M059J (cell line): Measurements from ENCODE around the gene OSBPL2. TPM values are rescaled to one million over a fixed set of nuclear protein-coding genes. Genes with fewer than 3 reads are reported as not detected.

Experiments
- DNase-seq: peaks from one replicate; pipeline ENCODE4 v3.0.0-alpha.2; 2012; ENCODE audit warnings: low read depth
- total RNA-seq: library from RNA; depleted of rRNA; stranded (reverse); fragments of >200 nt; shearing (Covaris generic); gene quantifications from 2 replicates; pipeline ENCODE4 v1.2.3, GENCODE V29; 2014

Gene OSBPL2
- total RNA-seq, 1 experiment from 2014 or later: 29.2 TPM

DNA sequence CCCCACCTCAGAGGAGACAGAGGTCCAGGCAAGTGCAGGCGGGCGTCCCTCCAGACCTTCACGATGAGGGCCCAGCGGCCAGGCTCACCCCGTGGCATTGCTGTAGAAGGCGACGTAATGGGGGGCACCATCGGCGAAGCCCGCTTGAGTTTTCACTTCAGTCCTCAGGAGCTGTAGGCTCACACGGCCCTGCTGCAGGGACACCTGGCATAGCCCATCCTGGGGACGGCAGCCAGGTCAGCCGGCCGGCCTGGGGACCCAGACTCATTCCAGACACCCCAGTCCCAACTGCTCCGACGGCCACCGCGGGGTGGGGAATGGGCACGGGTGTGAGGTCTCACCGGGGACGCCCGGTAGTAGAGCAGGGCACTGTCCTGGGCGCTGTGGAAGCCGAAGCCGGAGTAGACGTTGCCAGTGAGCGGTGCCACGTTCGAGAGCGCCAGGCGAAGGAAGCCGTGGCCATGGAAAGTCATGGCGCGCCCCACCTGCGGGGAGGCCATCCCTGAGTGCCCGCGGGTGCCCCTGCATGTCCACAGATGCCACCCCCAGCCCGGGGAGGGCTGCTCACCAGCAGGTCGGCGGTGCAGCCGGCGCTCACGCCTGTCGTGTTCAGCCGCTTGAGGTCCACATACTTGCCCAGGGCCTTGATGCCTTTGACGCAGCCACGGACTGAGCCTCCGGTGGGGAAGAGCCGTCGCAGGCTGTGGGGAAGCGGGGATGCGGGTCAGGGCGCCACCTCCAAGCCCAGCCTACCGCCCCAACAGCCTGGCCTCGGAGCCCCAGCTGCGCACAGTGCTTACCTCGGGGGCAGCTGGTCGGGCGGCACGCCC is 73.7 kb downstream of the OSBPL2 start:
- no peak for DNase-seq

DNA sequence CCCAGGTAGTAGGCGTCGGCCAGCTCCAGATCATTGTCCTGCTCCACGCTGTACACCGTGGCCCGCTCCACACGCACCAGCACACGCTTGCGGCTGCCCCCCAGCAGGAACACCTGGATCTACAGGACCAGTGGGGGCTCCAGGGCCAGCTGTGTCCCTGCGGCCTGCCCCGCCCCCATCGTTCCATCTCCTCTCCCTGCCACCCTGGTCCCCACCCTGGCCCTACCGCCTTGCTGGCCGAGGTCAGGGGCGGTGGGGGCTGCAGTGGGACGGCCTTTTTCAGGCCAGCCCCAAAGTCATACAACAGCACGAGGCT is 74.3 kb downstream of the OSBPL2 start:
- DNase-seq: no peak

DNA sequence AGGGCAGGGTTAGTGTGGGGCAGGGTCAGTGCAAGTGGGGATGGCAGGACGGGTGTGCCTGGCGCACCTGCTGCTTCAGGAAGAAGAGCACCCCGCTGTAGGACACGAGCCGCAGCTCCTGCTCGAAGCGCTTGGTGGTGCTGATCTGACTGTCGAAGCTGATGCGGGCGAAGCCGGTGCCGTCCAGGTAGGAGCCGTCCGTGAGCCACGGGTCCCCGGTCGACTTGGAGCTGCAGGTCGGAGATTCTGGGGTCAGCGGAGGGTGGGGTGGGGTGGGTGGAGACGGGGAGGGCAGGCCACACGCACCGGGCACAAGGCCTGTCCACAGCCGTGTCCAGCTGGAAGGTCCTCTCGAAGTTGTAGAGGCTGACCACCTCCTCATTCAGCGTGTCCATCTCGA is 74.7 kb downstream of the OSBPL2 start:
- no peak for DNase-seq

DNA sequence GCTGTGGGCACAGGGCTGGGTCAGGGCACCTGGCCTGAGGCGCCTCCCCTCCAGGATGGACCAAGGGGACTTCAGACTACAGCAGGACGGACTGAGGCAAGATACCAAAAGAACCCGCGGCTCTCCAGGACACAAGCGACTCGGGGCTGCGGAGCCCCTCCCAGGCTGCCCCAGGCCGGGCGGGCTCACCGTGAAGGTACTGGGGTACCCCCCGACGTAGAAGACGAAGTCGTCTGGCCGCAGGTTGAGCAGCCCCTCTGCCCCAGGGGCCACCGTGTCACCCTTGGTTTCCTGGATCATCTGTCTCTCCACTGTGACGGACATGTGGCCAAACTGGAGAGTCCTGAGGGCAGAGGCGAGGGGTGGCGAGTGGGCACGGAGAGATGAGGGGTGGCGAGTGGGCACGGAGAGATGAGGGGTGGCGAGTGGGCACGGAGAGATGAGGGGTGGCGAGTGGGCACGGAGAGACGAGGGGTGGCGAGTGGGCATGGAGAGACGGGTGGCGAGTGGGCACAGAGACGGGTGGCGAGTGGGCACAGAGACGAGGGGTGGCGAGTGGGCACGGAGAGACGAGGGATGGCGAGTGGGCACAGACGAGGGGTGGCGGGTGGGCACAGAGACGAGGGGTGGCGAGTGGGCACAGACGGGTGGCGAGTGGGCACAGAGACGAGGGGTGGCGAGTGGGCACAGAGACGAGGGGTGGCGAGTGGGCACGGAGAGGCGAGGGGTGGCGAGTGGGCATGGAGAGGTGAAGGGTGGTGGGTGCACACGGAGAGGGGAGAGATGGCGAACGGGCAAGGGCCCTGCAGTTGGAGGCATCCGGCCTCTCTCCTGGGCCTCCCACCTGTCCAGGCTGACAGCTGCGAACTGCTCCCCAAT is 75.4 kb downstream of the OSBPL2 start:
- no peak for DNase-seq

DNA sequence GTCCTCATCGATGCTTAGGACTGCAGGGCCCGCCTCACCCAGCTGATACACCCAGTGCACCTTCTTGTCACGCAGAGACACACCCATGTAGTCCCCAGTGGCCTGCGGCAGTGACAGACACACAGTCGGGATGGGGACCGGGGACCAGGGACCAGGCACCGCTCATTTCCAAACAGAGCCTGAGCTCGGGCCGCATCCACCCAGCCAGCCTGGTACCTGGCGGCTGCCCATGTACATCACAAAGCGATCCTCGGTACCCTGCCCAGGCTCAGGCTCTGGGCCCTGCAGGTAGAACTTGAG is 76.0 kb downstream of the OSBPL2 start:
- DNase-seq: no peak

DNA sequence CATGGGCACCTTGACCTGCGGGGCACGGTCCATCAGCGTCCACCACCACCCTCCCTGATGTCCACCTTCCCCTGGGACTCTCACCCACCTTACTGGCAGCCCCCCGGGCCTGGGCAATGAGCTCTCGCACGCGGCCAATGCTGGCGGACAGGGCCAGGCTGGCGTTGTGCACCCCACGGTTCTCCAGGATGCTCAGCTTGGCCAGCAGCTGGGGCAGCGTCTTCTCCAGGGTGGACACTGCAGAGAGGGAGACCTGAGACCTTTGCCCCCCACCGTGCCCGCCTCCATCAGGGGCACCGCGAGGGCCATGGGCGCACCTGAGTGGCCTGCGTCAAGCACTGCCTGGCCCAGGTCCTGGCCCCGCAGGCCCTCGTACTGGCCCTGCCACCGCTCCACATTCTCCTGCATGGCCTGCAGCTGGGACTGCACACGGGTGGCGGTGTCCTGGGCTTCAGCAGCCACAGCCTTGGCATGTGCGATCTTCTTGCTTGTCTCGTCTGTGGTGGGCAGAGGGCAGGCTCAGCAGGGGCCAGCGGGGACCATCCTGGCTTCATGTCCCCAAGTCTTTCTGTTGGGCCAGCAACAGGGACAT is 76.5 kb downstream of the OSBPL2 start:
- DNase-seq: no peak

DNA sequence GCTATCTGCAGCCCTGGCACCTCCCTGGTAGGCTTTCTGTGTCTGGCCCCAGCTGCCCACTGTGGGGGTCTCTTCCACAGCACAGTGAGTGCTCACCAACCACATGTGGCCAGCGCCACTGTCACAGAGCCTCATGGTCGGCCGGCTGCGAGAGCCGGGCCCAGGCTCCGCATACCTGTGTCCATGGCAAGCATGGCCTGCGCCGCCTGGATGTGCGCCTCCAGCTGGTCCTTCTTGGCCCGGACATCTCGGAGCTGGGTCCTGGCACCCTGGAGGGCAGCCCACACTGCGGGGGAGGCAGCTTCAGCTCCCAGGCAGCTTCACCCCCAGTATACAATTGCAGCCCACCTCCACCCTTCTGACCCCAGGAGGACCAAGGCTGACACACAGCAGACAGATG is 77.5 kb downstream of the OSBPL2 start:
- no peak for DNase-seq

DNA sequence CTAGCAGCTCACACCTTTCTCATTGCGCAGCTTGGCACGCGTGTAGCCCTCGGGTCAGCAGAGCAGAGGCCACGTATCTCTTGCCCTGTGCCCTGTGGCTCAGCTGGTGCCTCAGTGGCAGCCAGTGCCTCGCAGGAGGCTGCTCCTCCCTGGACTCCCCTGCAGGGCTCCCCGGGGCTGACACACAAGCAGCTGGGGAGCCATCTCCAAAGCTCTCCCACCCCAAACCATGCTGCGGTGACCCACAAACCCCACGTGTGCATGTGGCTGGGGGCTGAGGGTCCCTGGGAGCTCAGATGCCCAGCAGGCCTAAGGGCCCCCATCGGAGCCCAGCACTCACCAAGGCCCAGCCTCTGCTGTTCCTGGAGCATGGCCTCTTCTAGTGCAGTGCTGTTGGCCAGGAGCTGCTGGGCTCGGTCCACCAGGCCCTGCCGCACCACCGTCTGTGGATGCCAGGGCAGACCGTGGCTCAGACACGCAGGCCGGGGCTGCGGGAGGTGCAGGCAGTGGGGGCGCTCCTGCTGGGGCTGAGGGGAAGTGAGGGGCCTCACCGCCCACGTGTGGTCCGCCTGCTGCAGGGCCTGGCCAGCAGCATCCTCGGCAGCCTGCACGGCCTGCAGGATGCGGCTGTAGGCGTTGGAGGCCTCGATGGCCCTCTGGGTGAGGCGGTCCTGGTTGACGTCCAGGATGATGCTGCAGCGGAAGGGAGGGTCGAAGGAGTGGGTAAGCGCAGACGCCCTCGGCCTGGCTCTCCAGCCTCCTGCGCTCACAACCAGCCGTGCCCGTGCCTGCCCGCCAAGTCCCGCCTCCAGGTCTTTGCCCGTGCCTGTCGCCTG is 78.2 kb downstream of the OSBPL2 start:
- no peak for DNase-seq

DNA sequence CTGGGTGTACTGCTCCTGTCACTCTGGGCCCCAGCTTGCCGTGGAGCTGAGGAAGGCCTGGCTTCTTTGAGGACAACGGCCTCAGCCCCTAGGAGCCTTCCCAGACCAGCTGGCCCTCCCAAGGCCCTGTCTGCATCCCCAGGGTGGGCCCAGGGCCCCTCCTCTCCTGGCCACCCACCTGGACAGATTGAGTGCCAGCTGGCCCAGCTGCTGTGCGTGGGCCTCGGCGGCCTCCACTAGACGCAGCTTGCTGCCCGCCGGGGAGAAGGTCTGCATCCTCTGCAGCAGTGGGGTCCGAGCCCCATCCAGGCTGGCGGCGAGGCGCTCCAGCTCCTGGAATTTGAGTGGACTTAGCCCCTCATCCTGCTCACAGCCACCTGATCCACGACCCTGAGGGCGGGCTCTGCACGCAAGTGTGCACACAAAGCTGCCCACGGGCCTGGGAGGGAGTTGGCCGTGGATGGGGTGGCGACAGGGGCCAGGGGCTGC is 78.9 kb downstream of the OSBPL2 start:
- no peak for DNase-seq

DNA sequence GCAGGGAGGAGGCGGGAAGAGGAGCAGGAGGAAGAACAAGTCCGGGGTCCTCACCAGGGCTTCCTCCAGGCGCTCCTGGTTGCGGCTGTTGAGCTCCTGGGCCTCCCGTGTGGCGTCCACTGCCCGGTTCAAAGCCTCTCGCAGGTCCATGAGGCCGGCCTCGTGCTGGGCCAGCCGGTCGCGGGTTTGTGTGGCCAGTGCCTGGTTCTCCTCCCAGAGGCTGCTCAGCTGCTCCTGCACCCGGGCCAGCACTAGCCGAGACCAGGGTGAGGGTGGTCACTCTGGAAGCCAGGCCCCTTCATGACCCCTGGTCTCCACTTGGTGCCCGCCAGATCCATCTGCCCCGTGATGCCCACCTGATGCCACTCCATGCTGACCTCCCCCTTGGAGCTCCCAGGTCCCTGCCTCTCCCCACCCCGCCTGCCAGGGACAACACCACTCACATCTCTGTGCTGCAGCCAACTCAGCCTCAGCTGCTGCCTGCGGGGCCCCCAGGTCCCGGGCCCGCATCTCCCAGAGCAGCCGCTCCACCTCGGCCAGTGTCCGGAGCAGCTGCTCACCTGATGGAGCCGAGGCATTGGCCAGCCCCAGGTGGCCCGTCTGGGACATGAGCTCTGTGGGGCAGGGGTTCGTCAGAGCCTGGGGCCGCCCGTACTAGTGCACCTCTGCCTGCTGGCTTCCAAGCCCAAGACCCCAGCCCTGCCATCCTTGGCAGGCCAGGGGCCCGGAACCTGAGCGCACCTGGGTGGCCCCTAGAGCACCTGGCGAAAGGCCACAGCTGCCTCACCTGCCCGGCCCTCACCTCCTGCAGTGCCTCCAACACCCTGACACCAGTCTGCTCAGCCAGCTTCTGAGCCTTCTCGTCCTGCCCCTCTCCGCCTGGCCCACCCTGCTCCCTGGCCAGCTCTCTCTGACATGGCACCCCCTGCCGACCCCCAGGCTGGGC is 80.4 kb downstream of the OSBPL2 start:
- DNase-seq: no peak

DNA sequence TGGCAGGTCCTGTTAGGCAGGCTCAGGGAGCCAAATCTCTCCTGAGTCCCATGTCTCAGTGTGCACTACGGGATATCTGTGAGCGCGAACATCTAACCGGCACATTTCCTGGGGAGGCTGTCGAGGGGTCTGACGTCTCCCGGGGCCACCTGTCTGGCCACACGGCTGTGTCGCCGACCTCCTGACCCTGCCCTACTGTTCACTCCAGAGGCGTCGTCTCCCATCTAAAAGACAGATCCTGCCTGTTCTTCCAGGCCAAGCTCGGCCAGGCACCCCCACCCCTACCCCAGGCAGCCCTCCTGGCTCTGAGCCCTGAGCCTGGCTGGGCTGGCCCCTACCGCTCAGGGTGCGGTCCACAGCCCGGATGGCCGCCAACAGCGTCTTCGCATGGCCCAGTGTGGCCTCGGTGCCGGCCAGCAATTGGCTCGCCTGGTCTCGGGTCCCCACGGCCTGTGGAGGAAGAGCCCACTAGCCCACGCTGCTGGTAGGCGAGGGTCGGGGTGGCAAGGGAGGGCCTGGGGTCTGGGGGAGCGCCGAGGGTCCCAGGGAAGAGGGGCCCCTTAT is 81.1 kb downstream of the OSBPL2 start:
- no peak for DNase-seq

DNA sequence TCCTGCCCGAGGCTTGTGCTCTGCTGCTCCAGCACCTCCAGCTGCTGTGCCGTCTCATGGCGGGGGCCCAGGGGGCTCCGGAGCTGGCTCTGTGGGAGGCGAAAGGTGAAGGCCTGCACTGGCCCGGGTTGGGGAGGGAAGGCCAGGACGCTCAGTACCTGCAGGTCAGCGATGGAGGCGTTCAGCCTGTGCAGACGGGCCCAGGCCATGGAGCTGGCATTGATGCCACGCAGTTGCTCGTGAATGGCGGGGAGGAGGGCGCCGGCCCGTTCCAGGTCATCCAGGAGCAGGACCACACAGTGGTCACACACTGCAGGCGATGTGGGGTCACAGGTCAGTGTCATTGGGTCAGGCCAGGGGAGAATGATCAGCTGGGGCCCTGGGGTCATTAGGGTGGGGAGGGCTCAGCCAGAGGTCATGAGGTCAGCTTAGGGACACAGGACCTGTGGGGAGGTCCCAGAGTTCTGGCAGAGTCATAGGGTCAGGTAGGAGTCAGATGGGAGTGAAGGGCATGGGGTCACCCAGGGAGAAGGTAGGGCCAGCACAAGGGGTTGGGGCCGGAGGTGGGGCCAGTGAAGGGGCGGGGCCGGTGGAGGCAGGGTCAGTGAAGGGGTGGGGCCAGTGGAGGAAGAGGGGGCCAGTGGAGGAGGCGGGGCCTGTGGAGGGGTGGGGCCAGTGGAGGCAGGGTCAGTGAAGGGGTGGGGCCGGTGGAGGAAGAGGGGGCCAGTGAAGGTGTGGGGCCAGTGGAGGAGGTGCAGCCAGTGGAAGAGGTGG is 82.4 kb downstream of the OSBPL2 start:
- peak; percentile 14 for DNase-seq

DNA sequence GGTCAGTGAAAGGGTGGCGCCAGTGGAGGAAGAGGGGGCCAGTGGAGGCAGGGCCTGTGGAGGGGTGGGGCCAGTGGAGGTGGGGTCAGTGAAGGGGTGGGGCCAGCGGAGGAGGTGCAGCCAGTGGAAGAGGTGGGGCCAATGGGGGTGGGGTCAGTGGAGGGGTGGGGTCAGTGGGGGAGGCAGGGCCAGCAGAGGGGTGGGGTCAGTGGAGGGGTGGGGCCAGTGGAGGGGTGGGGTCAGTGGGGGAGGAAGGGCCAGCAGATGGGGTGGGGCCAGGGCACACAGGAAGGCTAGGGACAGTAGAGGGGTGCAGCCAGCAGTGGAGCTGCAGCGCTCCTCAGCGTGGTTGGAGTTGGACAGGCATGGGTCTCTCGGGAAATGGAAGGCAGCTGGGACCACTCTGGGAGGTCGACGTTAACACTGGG is 83.2 kb downstream of the OSBPL2 start:
- DNase-seq: no peak

DNA sequence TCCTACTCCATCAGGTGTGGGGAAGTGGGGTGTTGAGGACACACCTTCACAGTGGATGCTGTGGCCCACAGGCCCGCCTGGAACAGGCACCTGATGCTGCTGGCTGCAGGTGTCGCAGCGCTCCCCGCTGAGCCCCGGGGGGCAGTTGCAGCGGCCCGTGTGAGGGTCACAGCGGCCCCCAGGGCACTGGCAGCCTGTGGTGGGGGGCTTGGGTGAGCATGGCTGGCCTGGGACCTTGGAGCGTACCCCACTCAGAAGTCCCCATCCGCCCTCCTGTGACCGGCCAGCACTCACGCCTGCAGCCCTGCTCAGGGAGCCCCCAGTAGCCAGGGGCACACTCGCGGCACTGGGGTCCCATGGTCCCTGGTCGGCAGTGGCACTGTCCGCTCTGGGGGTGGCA is 83.7 kb downstream of the OSBPL2 start:
- DNase-seq: no peak

DNA sequence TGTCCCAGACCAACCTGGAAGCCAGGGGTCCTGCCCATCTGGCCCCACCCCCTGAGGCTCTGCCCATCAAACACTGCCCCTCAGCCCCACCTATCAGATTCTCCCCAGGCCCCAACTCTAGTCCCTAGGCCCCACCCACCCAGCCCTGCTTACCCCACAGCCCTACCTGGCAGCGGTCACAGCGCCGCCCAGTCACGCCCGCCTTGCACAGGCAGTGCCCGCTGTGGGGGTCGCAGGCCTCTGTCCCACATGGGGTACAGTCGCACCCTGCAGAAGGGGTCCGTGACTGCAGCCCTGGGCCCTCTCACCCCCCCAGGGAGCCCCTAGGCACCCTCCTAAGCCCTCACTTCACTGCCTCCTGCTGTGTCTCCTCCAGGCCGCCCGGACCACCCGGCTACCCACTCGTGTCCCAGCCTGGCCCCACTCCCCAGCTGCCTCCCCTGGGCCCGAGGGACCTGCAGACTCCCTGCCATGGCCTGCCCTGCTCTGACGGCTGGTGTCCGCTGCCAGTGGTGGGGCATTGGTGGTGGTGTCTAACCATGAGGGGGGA is 84.2 kb downstream of the OSBPL2 start:
- DNase-seq: no peak

DNA sequence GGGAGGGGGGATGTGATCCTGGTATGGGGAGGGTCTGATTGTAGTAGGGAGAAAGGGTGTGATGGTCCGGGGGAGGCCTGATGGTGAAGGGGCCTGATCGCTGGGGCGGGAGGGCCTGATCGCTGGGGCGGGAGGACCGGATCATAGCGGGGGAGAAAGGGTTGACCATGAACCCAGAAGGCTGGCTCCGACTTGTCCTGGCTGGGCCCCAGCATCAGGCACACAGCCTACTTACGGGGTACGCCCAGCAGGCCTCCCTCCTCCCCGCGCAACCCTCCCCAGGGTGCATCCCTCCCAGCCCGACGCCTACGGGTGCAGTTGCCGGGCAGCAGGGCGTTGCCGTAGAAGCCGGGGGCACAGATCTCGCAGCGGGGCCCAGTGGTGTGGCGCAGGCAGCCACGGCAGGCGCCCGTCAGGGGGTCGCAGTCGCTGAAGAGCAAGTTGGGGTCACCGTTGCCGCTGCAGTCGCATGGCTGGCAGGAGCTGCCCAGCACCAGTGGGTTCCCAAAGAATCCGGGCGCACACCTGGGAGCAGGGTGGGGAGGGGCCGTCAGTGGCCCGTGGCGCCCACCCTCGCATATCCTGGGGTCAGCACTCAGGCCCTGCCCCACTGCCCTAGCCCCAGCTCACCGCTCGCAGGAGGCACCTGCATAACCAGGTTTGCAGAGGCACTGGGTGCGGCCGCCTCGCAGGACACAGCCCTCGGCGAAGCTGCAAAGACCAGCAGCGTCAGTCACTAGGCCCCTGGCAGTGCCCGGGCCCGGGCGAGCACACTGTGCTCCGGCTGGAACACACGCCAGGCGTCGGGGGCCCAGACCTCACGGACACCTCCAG is 85.0 kb downstream of the OSBPL2 start:
- DNase-seq: no peak

DNA sequence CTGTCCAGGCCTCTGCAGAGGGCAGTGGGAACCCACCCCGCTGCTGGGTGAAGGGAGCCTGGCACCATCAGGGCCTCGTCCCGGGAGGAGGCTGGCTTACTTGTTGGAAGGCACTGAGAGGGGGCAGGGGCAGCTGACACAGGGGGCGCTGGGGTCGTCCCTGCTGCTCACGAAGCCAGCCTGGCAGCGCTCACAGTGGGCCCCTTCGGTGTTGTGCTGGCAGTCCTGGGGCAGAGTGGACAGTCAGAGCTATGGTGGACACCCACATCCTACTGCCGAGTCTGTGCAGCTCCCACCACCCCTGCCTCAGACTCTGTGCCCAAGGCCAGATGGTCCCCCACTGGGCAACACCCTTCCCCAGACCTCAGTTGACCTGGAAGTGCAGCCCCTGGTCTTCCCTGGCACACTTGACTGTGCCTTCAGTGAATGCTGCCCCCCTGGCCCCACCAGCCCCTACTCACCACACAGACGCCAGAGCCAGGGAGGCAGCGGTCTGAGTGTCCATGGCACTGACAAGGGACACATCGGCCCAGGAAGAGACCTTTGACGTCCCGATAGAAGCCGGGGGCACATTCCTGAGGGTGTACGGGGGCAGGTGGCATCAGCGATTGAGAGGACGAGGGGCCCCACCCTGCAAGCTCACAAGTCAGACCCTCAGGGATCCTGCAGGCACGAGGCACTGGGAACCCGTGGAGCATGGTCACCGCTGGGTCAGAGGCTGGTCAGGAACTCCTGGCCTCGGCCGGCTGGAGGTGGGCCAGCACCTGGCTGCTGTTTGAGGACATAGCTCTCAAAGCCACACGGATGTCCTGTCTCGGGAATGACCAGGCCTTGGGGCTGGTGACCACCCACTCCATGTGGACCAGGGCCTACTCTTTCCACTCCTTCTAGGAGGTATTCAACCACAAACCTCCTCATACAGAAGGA is 85.9 kb downstream of the OSBPL2 start:
- DNase-seq: no peak
